ENCODE results near the gene RIT1.
"Not testable (repeated sequence)": the region's sequence is repeated elsewhere in the genome, so short reads cannot be mapped to it uniquely, and the experiment has no call there.

The RIT1 gene

DNA sequence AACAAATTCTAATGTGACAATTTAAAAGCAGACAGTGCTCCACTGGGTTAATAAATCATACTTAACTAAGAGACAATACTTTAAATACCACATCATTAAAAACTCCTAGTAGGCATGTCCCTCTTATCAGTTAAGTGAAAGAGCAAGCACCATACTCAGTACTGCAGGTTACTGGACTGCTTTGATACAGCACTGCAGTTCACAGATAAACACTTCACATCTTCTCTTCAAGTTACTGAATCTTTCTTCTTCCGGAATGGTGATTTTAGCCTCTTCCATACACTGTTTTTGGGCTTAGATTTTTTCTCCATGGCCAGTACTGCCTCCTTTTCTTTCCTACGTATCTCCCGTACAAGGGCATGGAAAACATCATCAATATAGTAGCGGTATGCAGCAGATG is 11.0 kb downstream of the RIT1 start:
- H3K27ac ChIP-seq, result no peak overlapping the region
- TF ChIP-seq, protein P1, sequence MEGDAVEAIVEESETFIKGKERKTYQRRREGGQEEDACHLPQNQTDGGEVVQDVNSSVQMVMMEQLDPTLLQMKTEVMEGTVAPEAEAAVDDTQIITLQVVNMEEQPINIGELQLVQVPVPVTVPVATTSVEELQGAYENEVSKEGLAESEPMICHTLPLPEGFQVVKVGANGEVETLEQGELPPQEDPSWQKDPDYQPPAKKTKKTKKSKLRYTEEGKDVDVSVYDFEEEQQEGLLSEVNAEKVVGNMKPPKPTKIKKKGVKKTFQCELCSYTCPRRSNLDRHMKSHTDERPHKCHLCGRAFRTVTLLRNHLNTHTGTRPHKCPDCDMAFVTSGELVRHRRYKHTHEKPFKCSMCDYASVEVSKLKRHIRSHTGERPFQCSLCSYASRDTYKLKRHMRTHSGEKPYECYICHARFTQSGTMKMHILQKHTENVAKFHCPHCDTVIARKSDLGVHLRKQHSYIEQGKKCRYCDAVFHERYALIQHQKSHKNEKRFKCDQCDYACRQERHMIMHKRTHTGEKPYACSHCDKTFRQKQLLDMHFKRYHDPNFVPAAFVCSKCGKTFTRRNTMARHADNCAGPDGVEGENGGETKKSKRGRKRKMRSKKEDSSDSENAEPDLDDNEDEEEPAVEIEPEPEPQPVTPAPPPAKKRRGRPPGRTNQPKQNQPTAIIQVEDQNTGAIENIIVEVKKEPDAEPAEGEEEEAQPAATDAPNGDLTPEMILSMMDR (IDR thresholded peaks at IDR 0.05), result no peak
- no peak overlapping the region for H3K4me3 ChIP-seq
- no peak for DNase-seq (ENCODE audit: low spot score)

DNA sequence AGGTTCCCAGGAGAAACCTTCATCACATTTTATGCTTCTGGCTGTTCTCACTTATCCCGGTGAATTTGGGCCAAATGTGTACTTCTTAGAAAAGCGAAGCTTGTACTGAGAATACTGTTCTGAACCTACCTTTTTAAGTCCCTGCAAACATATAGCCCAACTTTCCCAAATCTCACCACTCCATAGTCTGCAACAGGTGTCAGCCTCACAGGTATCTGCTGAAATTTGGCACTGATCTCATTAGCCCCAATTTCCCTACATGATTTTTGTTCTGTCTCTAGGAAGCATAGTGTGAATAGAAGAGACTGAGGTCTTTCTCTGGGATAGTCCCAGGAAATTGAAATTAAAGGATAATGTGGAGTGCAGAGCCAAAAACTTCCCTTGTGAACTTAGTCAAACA is 11.5 kb downstream of the RIT1 start:
- Histone ChIP-seq H3K4me3 (no peak overlapping the region), H3K27ac (no peak overlapping the region)
- no peak for DNase-seq (ENCODE audit: low spot score)
- TF ChIP-seq, protein P1 (IDR thresholded peaks at IDR 0.05), result no peak

DNA sequence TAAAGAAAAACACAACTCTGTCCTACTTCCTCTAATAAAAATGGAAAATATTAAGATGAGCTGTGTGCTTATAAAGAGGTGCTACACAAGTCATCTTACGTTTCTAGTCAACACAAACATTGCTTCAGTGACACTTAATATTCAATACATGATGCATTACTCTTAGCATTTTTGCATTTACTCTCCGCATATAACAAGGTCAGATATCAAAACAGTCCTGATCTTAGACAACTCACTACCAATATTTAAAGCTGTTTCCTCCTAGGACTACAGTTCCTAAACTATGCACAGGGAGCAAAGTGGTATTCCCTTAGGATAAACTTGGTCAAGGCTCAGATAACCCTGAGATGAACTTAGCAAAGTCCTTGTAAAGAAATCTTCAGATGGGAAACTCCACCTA is 12.3 kb downstream of the RIT1 start:
- TF ChIP-seq, protein P1 (IDR thresholded peaks at IDR 0.05), result no peak
- H3K27ac ChIP-seq, result no peak overlapping the region
- H3K4me3 ChIP-seq, result no peak overlapping the region
- no peak for DNase-seq (ENCODE audit: low spot score)

DNA sequence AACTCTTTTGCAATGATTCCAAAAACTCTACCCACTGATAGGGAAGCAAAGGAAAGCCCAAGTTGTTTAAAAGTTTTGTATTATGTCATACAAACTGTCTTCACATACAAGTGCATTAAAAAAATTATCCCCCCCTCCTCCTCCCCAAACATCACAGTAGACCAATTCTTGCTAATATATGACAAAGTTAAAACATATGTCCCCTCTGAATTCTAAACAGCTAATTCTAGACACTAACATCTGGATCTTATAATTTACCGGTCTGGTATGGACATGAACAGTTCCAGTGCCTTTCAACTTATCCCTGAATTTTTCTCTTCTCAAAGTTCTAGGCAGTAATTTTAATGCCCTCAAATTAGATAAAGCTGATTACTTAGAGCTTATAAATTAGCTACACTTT is 13.4 kb downstream of the RIT1 start:
- no peak overlapping the region for H3K27ac ChIP-seq
- H3K4me3 ChIP-seq, result no peak overlapping the region
- no peak for DNase-seq (ENCODE audit: low spot score)
- TF ChIP-seq, protein P1 (IDR thresholded peaks at IDR 0.05), result no peak

DNA sequence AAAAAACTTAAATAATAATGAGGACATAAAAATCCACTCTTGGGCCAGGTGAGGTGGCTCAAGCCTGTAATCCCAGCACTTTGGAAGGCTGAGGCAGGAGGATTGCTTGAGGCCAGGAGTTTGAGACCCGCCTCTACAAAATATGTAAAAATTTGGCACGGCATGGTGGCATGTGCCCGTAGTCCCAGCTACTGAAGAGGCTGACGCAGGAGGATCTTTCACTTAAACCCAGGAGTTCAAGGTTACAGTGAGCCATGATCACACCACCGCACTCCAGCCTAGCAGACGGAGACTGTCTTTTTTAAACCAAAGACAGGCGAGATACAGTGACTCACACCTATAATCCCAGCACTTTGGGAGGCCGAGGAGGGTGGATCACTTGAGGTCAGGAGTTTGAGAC is 14.7 kb downstream of the RIT1 start:
- H3K27ac ChIP-seq; H3K4me3 ChIP-seq; DNase-seq (ENCODE audit: low spot score): not testable (repeated sequence)

DNA sequence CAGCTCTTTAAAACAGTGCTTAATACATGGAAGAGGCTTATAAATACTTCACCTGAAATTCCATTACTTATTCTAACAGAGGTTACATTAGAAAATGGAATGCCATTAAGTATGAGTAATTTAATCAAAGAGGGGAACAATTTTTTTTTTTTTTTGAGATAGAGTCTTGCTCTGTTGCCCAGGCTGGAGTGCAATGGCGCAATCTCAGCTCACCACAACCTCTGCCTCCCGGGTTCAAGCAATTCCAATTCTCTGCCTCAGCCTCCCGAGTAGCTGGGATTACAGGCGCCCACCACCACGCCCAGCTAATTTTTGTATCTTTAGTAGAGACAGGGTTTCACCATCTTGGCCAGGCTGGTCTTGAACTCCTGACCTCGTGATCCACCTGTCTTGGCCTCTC is 15.5 kb downstream of the RIT1 start:
- H3K4me3 ChIP-seq; H3K27ac ChIP-seq; DNase-seq (ENCODE audit: low spot score): not testable (repeated sequence)

DNA sequence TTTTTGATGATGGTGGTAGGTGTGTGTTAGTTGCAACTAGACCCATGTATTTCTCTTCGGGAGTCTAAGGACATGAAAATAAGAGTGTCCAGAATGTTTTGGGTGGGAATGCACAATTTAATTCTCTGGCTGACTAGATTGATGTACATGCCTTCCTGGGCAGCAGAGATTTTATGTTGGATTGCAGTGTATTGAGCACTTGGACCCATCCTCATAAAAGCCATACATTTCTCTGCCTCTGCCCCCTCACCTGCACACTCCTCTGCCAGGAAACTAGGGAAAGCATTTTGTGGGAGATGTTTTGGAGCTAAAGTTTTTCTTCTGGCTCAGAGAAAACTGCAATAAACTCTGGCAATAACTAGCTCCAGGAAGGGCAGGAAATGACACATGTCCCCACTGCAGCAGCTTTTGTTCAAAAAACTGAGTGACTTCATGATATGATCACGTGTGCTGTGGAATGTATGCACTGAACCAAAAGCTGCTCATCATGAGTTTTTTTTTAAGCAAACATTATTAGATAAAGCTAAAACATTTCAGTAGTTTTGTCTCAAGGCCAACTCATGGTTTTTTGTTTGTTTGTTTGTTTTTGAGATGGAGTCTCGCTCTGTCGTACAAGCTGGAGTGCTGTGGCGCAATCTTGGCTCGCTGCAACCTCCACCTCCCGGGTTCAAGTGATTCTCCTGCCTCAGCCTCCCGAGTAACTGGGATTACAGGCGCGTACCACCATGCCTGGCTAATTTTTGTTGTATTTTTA is 17.6 kb downstream of the RIT1 start:
- Histone ChIP-seq H3K4me3 (peak overlapping the region; percentile 51), H3K27ac (peak overlapping the region; percentile 81 to 89)
- TF ChIP-seq, protein P1 (IDR thresholded peaks at IDR 0.05), result no peak
- DNase-seq (ENCODE audit: low spot score), result no peak

DNA sequence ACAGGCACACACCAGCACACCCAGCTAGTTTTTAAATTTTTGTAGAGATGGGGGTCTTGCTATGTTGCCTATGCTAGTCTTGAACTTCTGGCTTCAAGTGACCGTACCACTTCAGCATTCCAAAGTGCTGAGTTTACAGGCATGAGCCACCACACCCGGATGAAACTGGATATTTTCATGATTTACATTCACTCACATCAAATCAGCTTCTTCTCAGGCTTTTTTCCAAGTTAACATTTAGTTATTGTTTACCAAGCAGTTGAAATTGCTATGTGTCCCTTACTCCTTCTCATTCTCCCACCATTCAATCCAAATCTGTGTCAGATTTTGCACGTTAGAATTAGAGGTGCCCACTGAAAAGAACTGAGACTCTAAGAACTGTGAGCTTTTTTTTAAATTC is 18.4 kb downstream of the RIT1 start:
- Histone ChIP-seq H3K4me3 (peak overlapping the region; percentile 51), H3K27ac (peak overlapping the region; percentile 81 to 89)
- no peak for DNase-seq (ENCODE audit: low spot score)
- TF ChIP-seq, protein P1 (IDR thresholded peaks at IDR 0.05), result no peak
